ENCODE data around the gene GID4.

The GID4 gene

DNA sequence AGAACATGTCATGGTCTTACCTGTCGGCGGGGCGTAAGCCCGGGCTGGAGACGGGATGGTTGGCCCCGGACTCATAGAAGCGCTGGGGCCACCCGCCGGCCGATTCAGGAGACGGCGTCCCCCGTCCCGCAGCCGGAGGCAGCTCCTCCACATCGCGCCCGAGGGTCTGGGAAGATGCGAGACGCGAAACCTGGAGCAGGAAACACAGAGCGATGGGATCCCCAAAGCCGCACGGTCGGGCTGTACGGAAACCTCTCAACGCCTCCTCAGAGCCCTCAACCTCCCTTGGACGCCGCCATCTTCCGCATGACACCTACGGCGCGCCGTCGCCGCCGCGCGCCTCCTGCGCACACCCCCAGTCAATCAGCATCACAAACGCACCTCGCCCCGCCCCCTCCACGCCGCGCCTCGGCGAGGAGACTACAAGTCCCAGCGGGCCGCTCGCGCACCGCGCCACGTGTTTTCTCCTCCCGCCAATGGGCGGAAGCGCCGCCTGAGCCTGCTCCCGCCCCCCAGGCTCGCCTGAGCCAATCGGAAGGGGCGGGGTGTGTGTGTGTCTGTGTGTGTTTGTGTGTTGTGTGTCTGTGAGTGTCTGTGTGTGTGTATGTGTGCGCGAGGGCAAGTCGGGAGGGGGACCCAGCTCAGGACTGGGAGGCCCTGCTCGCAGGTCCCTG lies at the start of gene GID4, which contains the start of gene ATPAF2:
GID4 (plus strand) TSS at position 548 of the 674 bp plus-strand sequence; CDS start at position 605, 57 bp downstream.
ATPAF2 (minus strand) TSS at position 308 of the 674 bp plus-strand sequence; CDS start at position 153, 155 bp downstream.
- intact Hi-C loops (cut with DNase I; ENCODE audit: low total_unique reads) = loop anchor here (5.0 kb wide), 1 partner anchor 357 kb away; the partner anchor contains the start of gene RAI1
- no peaks in the 10 kb centered on the region for H3K9me3 ChIP-seq
- peaks cover 0 to 41% (median 31%) of the 10 kb centered on the region in 4 donors for H3K4me1 ChIP-seq
- no peaks in the 10 kb centered on the region for H3K36me3 ChIP-seq
- H3K27me3 ChIP-seq = no peaks in the 10 kb centered on the region
- peak within 1 kb of the TSS; percentile 85 to 97 for H3K4me3 ChIP-seq
- DNase-seq = peak; percentile 100
- peak within 1 kb of the TSS; percentile 73 to 92 for H3K27ac ChIP-seq
- TF ChIP-seq, protein P1, sequence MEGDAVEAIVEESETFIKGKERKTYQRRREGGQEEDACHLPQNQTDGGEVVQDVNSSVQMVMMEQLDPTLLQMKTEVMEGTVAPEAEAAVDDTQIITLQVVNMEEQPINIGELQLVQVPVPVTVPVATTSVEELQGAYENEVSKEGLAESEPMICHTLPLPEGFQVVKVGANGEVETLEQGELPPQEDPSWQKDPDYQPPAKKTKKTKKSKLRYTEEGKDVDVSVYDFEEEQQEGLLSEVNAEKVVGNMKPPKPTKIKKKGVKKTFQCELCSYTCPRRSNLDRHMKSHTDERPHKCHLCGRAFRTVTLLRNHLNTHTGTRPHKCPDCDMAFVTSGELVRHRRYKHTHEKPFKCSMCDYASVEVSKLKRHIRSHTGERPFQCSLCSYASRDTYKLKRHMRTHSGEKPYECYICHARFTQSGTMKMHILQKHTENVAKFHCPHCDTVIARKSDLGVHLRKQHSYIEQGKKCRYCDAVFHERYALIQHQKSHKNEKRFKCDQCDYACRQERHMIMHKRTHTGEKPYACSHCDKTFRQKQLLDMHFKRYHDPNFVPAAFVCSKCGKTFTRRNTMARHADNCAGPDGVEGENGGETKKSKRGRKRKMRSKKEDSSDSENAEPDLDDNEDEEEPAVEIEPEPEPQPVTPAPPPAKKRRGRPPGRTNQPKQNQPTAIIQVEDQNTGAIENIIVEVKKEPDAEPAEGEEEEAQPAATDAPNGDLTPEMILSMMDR (IDR thresholded peaks at IDR 0.05) = no peak

DNA sequence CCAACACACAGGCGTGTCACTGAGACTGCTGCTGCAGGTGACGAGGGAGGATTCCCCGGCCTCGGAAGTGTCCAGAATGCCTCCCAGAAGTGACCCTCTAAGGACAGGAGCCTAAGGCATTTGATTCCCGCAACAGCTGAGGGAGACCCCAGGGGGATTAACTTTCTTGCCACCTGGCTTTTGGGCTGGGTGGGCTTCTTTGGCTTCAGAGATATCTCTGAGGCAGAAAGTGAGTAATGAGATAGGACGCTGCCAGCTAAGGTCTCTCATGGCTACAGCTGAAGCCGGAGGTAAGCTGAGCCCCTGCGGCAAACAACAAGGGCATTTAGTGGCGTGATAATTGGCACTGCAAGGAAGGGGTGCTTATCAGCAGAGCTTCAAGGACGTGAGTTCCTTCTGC lies 49.6 kb upstream of the GID4 start:
- intact Hi-C loops (cut with DNase I; ENCODE audit: low total_unique reads) = no loop called here
- DNase-seq = no peak
- Histone ChIP-seq H3K27me3 (no peaks in the 10 kb centered on the region), H3K4me3 (no peak overlapping the region), H3K36me3 (peaks cover 0 to 66% (median 0%) of the 10 kb centered on the region in 3 donors), H3K9me3 (no peaks in the 10 kb centered on the region), H3K27ac (no peak overlapping the region), H3K4me1 (no peaks in the 10 kb centered on the region)
- TF ChIP-seq, protein P1 (IDR thresholded peaks at IDR 0.05) = no peak

DNA sequence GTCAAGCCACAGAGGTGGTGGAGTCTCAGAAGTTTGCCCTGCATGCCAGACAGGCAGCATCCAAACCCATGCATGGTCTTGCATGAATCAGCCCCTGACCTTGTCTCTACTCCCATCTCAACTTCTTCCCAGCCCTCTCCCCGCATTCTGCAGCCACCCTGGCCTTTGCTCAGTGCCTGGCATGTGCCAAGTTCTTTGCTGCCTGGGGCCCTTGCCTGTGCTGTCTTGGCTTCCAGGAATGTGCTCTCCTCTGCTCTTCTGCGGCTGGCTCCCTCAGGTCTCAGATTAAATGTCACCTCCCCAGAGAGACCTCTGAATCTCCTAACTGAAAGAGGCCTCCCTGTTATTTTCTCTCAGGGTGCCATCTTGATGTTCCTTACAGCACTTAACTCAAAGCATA lies 48.9 kb upstream of the GID4 start:
- TF ChIP-seq, protein P1 (IDR thresholded peaks at IDR 0.05) = no peak
- H3K9me3 ChIP-seq = no peaks in the 10 kb centered on the region
- intact Hi-C loops (cut with DNase I; ENCODE audit: low total_unique reads) = no loop called here

DNA sequence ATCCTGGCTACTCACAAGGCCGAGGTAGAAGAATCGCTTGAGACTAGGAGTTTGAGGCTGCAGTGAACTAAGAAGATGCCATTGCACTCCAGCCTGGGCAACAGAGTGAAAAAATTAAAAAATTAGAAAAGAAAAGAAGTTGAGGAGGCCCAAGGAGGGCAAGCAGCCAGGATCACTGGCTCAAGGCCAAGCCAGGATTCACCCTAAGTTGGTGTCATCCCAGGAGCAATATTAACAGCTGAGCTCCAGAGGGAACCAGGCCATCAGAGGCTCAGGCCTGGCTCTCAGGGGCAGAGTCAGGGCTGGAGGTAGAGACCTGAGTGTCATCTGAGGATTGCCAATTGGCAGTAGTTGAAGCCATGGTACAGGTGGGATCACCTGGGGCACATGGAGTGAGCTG lies 45.8 kb upstream of the GID4 start:
- Histone ChIP-seq H3K27me3 (no peaks in the 10 kb centered on the region), H3K9me3 (no peaks in the 10 kb centered on the region), H3K36me3 (peaks cover 0 to 68% (median 0%) of the 10 kb centered on the region in 3 donors), H3K27ac (no peak overlapping the region), H3K4me3 (no peak overlapping the region), H3K4me1 (no peaks in the 10 kb centered on the region)
- intact Hi-C loops (cut with DNase I; ENCODE audit: low total_unique reads) = no loop called here
- DNase-seq = no peak
- TF ChIP-seq, protein P1 (IDR thresholded peaks at IDR 0.05) = no peak

More for the DNA sequence above, 48.9 kb upstream of the GID4 start:
- H3K36me3 ChIP-seq = peaks cover 0 to 66% (median 0%) of the 10 kb centered on the region in 3 donors
- no peak overlapping the region for H3K4me3 ChIP-seq
- no peak for DNase-seq
- no peak overlapping the region for H3K27ac ChIP-seq
- no peaks in the 10 kb centered on the region for H3K27me3 ChIP-seq
- H3K4me1 ChIP-seq = no peaks in the 10 kb centered on the region

DNA sequence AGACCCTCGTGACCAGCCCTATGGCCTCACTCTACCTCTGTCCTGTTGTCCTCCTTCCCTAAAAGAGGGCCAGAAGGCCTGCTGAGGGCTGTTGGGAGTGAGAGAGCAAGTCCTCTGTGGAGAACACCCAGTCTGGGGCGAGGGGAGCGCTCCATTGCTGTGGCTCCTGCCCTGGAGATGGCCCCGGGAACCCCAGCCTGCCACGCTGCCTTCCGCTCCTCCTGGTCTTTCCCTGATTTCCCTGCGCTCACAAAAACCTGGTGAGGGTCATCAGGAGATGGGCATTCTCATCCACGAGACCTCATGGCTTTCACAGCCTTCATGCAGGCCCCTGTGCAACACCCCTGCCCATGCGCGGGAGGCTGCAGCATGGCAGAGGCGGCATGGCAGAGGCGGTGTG lies 45.4 kb upstream of the GID4 start:
- Histone ChIP-seq H3K9me3 (no peaks in the 10 kb centered on the region), H3K36me3 (peaks cover 0 to 63% (median 0%) of the 10 kb centered on the region in 3 donors), H3K4me1 (no peaks in the 10 kb centered on the region), H3K4me3 (no peak overlapping the region), H3K27ac (no peak overlapping the region), H3K27me3 (no peaks in the 10 kb centered on the region)
- TF ChIP-seq, protein P1 (IDR thresholded peaks at IDR 0.05) = no peak
- DNase-seq = no peak
- intact Hi-C loops (cut with DNase I; ENCODE audit: low total_unique reads) = no loop called here
